GM12878 (cell line): ENCODE measurements around the gene MFSD12. TPM values are rescaled to one million over a fixed set of nuclear protein-coding genes. Genes with fewer than 3 reads are reported as not detected.

ENCODE experiments used
- ATAC-seq: fragments of 200-7000 bp; cut with Tn5 transposase; 3 replicates; pipeline ENCODE4 v1.9.1; 2020; ENCODE audit warnings: mild to moderate bottlenecking, moderate library complexity
- BruUV-seq: library from RNA; stranded (reverse); fragments of 400-500 nt; replicated peaks from 2 replicates; lab custom pipeline; 2021; lab: Mats Ljungman, UMichigan
- CTCF ChIA-PET: fragments of 300-600 bp; sonication (Branson Sonifier 250); formaldehyde crosslinking; extraction: SDS; loops from one replicate; lab custom pipeline; 2021; ENCODE audit warnings: inconsistent platforms; lab: Yijun Ruan, JAX
- POLR2A ChIA-PET: fragments of 350-600 bp; formaldehyde crosslinking; extraction: SDS; loops from one replicate; lab custom pipeline; 2021; ENCODE audit warnings: inconsistent platforms; lab: Charles Lee
- RAD21 ChIA-PET: fragments of 300-600 bp; sonication (Branson Sonifier 250); formaldehyde crosslinking; loops from one replicate; lab custom pipeline; 2023; ENCODE audit warnings: antibody characterized with exemption; ENCODE audit not compliant: unreplicated experiment; lab: Charles Lee
- SMC1A ChIA-PET: fragments of 300-600 bp; sonication (Branson Sonifier 250); formaldehyde crosslinking; loops from one replicate; lab custom pipeline; 2023; ENCODE audit not compliant: unreplicated experiment, uncharacterized antibody; lab: Charles Lee
- DNase-seq: peaks from one replicate; pipeline ENCODE4 v3.0.0-alpha.2; 2011; ENCODE audit warnings: low read depth, low spot score
- FAIRE-seq: peaks from 3 replicates; lab custom pipeline; 2011; peaks lifted over from hg19 to GRCh38; lab: Jason Lieb, UNC
- H2AFZ ChIP-seq: 2 replicates; pipeline ENCODE4 v1.6.0; 2011; ENCODE audit warnings: low read depth, low read length, control low read depth; ENCODE audit not compliant: control insufficient read depth
- H3K27ac ChIP-seq: 2 replicates; pipeline ENCODE4 v1.5.1; 2011; ENCODE audit warnings: control low read depth; ENCODE audit not compliant: control insufficient read depth, insufficient read depth
- H3K27me3 ChIP-seq, 2 experiments: replicated peaks in 1 of 2; 2 replicates each; pipeline versions ENCODE4 v1.6.0 to v1.6.1; 2011; ENCODE audit warnings: low read length in 1 of 2; ENCODE audit not compliant: control insufficient read depth in 2 of 2, insufficient read depth in 2 of 2
- H3K36me3 ChIP-seq, 2 experiments: 2 replicates each; pipeline ENCODE4 v1.5.1; 2011; ENCODE audit warnings: low read length in 1 of 2; ENCODE audit not compliant: control insufficient read depth in 2 of 2, insufficient read depth in 2 of 2
- H3K4me1 ChIP-seq: 2 replicates; pipeline ENCODE4 v1.6.1; 2011; ENCODE audit warnings: mild to moderate bottlenecking, low read length, moderate library complexity, mixed read lengths; ENCODE audit not compliant: control insufficient read depth, insufficient read depth
- H3K4me2 ChIP-seq: 2 replicates; pipeline ENCODE4 v1.6.0; 2011; ENCODE audit warnings: control low read depth; ENCODE audit not compliant: control insufficient read depth, insufficient read depth
- H3K4me3 ChIP-seq: fragments of 200-600 bp; sonication (generic); 2 replicates; pipeline ENCODE4 v1.5.1; 2016
- H3K79me2 ChIP-seq: 2 replicates; pipeline ENCODE4 v1.6.0; 2011; ENCODE audit warnings: low read length; ENCODE audit not compliant: control insufficient read depth, insufficient read depth
- H3K9ac ChIP-seq: 2 replicates; pipeline ENCODE4 v1.8.0; 2011; ENCODE audit warnings: low read length, control low read depth, mixed read lengths; ENCODE audit not compliant: control insufficient read depth, insufficient read depth
- H3K9me3 ChIP-seq: replicated peaks from 3 replicates; pipeline ENCODE4 v1.5.1; 2011; ENCODE audit warnings: mild to moderate bottlenecking, low read length; ENCODE audit not compliant: control insufficient read depth, insufficient read depth
- H4K20me1 ChIP-seq: 2 replicates; pipeline ENCODE4 v1.6.0; 2011; ENCODE audit not compliant: control insufficient read depth, insufficient read depth
- BHLHE40 ChIP-seq, 2 experiments: fragments of 450-650 bp in 1 of 2; IDR thresholded peaks; 2 replicates each; pipeline ENCODE4 v1.6.1; 2011 to 2017; ENCODE audit warnings: low read depth in 2 of 2, borderline replicate concordance in 1 of 2, improper control_type of control experiment in 1 of 2, low read length in 1 of 2, mild to moderate bottlenecking in 1 of 2
- CHD2 ChIP-seq: IDR thresholded peaks from 2 replicates; pipeline ENCODE4 v1.6.1; 2011; ENCODE audit warnings: low read depth, low read length, improper control_type of control experiment, borderline replicate concordance
- ETV6 ChIP-seq, 2 experiments: fragments of 450-650 bp in 1 of 2; IDR thresholded peaks in 1 of 2; conservative IDR thresholded peaks in 1 of 2; 2 replicates each; pipeline ENCODE4 v1.6.1; 2014; ENCODE audit warnings: antibody characterized with exemption in 1 of 2, borderline replicate concordance in 1 of 2, low read depth in 1 of 2, mild to moderate bottlenecking in 1 of 2, moderate library complexity in 1 of 2
- HDAC2 ChIP-seq: fragments of 200-600 bp; sonication (generic); IDR thresholded peaks from 2 replicates; pipeline ENCODE4 v1.6.1; 2017
- IKZF2 ChIP-seq, 2 experiments: fragments of 450-650 bp; IDR thresholded peaks; 2 replicates each; pipeline ENCODE4 v1.6.1; 2017; ENCODE audit warnings: mild to moderate bottlenecking in 2 of 2, moderate library complexity in 2 of 2
- IRF4 ChIP-seq: IDR thresholded peaks from 2 replicates; pipeline ENCODE4 v1.6.1; 2011; ENCODE audit warnings: low read depth, low read length
- MXI1 ChIP-seq: fragments of 150-350 bp; IDR thresholded peaks from 2 replicates; pipeline ENCODE4 v1.6.1; 2011; ENCODE audit warnings: low read depth, mild to moderate bottlenecking, inconsistent platforms, low read length, improper control_type of control experiment
- RAD51 ChIP-seq: fragments of 450-650 bp; IDR thresholded peaks from 2 replicates; pipeline ENCODE4 v1.6.1; 2016; ENCODE audit warnings: moderate library complexity, mild to moderate bottlenecking, inconsistent platforms
- RELB ChIP-seq: fragments of 450-650 bp; IDR thresholded peaks from 2 replicates; pipeline ENCODE4 v1.6.1; 2017; ENCODE audit warnings: low read depth, mild to moderate bottlenecking, moderate library complexity
- SMAD5 ChIP-seq: IDR thresholded peaks from 2 replicates; pipeline ENCODE4 v1.6.1; 2016; ENCODE audit warnings: antibody characterized with exemption, low read depth
- ZNF384 ChIP-seq: IDR thresholded peaks from 2 replicates; pipeline ENCODE4 v1.6.1; 2012; ENCODE audit warnings: low read depth, mild to moderate bottlenecking, low read length, improper control_type of control experiment, borderline replicate concordance
- ZNF622 ChIP-seq: fragments of 450-650 bp; IDR thresholded peaks from 2 replicates; pipeline ENCODE4 v1.6.1; 2017; ENCODE audit warnings: mild to moderate bottlenecking, inconsistent platforms
- ZSCAN29 ChIP-seq: fragments of 450-650 bp; IDR thresholded peaks from 2 replicates; pipeline ENCODE4 v1.6.1; 2017; ENCODE audit warnings: mild to moderate bottlenecking, moderate library complexity
- WGBS: methylation state at CpG from one replicate; pipeline ENCODE4 v1.1.6; 2016; ENCODE audit warnings: low lambda C conversion rate; ENCODE audit not compliant: insufficient replicate concordance, insufficient coverage; ENCODE audit errors: missing lambda C conversion rate; 5-methylcytosine and 5-hydroxymethylcytosine counted together
- in situ Hi-C: fragments of 300-500 bp; cut with MboI; formaldehyde crosslinking; loops from 9 replicates; pipeline ENCODE4 v1.14.3; 2018; ENCODE audit warnings: mixed read lengths
- intact Hi-C: fragments of 100-400 bp; cut with micrococcal nuclease; formaldehyde crosslinking; loops from one replicate; pipeline ENCODE4 v1.14.2; 2022; ENCODE audit not compliant: unreplicated experiment
- polyA plus RNA-seq, 11 experiments: library from polyadenylated mRNA; depleted of rRNA in 4 of 11; unstranded in 6 of 11; stranded (reverse) in 5 of 11; fragments of >200 nt; fragmentation: Nextera tagmentation in 4 of 11; fragmentation: Illumina TruSeq in 1 of 11; extraction: Ambion mirVana in 4 of 11; extraction: Trizol in 1 of 11; gene quantifications; 1 replicate in 1 of 11; 2 replicates in 10 of 11; pipeline versions ENCODE4 v1.2.1 to v1.2.3, GENCODE V29; 2011 to 2016; ENCODE audit warnings: inconsistent platforms in 2 of 11, missing spikeins in 2 of 11, low read depth in 1 of 11
- total RNA-seq, 4 experiments: library from RNA; depleted of rRNA in 3 of 4; stranded (reverse); fragments of >200 nt in 3 of 4; fragmentation: Illumina TruSeq in 1 of 4; extraction: Trizol in 1 of 4; gene quantifications; 2 replicates each; pipeline versions ENCODE4 v1.2.1 to v1.2.3, GENCODE V29; 2013 to 2021
- TF ChIP-seq, protein P1 (sequence below): fragments of 450-650 bp; IDR thresholded peaks from 2 replicates; pipeline ENCODE4 v1.6.1; 2018; ENCODE audit warnings: borderline replicate concordance, mild to moderate bottlenecking; ENCODE audit not compliant: partially characterized antibody
- TF ChIP-seq, protein P2 (sequence below): fragments of 450-650 bp; IDR thresholded peaks from 2 replicates; pipeline ENCODE4 v1.6.1; 2017; ENCODE audit warnings: mild to moderate bottlenecking, moderate library complexity

The MFSD12 gene
- total and polyA plus RNA-seq, 10 of the 15 experiments (the other 5 are each of a cell fraction or from before 2014, with no cell fraction given), result 0.58 to 65.9 (median 16.8) TPM

DNA sequence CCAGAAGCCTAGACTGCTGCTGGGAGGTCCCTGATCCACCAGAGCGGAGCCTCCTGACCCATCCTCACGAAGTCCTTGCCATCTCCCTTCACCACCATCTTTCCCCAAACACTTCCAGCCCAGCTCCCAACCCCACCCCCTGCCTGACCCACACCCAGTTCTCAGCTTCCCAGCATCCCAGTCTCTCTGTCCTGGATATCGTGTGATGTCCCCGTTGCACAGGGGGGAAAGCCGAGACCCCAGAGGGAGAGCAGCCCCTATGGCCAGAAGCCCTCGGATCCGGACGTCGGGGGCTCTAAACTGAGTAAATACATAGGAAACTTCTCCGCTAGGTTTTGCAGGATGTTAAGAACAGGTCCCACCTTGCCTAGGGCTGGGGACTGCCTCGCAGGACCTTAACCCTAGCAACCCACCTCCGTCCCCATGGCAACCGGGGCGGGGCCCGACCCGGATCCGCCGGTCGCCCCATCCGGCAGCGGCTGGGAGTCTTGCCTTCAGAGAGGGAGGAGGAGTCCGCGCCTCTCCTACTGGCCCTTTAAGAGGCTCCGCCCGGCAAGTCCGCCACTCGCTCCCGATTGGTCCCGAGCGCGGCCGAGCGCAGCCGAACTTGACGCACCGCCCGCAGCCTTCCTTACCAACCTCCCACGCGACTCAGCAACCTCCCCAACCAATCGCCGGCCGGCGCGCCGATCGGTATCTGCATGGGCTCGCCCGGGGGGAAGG is 14.9 kb upstream of the MFSD12 start:
- Histone ChIP-seq H3K4me1 (peaks cover 3% of the 10 kb centered on the region), H3K27me3 (no peaks in the 10 kb centered on the region), H2AFZ (peak overlapping the region; percentile 76), H3K4me2 (peak overlapping the region; percentile 98), H4K20me1 (no peaks in the 10 kb centered on the region), H3K9me3 (no peaks in the 10 kb centered on the region), H3K36me3 (no peaks in the 10 kb centered on the region; a peak in 2 of 4 replicates), H3K9ac (peak overlapping the region; percentile 36), H3K4me3 (peak overlapping the region; percentile 85), H3K79me2 (peaks cover 3% of the 10 kb centered on the region), H3K27ac (no peak overlapping the region)
- CTCF ChIA-PET, result interaction anchor here (0.7 to 0.9 kb wide), 2 partner anchors 9 to 13 kb away, joined by 3 to 4 read pairs; no protein-coding TSS in a partner anchor
- WGBS, result 6% methylated on average over 29 of the region's 48 CpGs
- POLR2A ChIA-PET, result no interaction called here
- peak; percentile 97 for ATAC-seq
- RAD21 ChIA-PET, result no interaction called here
- BruUV-seq, result no TSS peak
- intact Hi-C loops, result loop anchor here (5.0 kb wide), 1 partner anchor 35 kb away; the partner anchor contains the start of gene TBXA2R
- SMC1A ChIA-PET, result interaction anchor here (0.7 kb wide), 1 partner anchor 11 kb away, joined by 3 read pairs; no protein-coding TSS in a partner anchor
- peak; percentile 97 for DNase-seq
- FAIRE-seq, result peak; percentile 99
- in situ Hi-C loops, result no loop called here
- no peak for TF ChIP-seq HDAC2
- no peak for TF ChIP-seq ZSCAN29
- no peak for TF ChIP-seq IKZF2 (IDR thresholded peaks at IDR 0.05)
- TF ChIP-seq RAD51, result no peak
- TF ChIP-seq ETV6 (conservative IDR thresholded peaks at IDR 0.05 in 1 of 2, IDR thresholded peaks at IDR 0.05 in 1 of 2; ENCODE audit: borderline replicate concordance in 1 of 2, low read depth in 1 of 2), result no peak
- no peak for TF ChIP-seq IRF4
- TF ChIP-seq, protein P1, sequence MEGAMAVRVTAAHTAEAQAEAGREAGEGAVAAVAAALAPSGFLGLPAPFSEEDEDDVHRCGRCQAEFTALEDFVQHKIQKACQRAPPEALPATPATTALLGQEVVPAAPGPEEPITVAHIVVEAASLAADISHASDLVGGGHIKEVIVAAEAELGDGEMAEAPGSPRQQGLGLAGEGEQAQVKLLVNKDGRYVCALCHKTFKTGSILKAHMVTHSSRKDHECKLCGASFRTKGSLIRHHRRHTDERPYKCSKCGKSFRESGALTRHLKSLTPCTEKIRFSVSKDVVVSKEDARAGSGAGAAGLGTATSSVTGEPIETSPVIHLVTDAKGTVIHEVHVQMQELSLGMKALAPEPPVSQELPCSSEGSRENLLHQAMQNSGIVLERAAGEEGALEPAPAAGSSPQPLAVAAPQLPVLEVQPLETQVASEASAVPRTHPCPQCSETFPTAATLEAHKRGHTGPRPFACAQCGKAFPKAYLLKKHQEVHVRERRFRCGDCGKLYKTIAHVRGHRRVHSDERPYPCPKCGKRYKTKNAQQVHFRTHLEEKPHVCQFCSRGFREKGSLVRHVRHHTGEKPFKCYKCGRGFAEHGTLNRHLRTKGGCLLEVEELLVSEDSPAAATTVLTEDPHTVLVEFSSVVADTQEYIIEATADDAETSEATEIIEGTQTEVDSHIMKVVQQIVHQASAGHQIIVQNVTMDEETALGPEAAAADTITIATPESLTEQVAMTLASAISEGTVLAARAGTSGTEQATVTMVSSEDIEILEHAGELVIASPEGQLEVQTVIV, result peak; percentile 52
- peak; percentile 50; the same call in 1 of the 2 replicates for TF ChIP-seq ZNF622
- no peak for TF ChIP-seq ZNF384
- no peak for TF ChIP-seq SMAD5
- TF ChIP-seq, protein P2, sequence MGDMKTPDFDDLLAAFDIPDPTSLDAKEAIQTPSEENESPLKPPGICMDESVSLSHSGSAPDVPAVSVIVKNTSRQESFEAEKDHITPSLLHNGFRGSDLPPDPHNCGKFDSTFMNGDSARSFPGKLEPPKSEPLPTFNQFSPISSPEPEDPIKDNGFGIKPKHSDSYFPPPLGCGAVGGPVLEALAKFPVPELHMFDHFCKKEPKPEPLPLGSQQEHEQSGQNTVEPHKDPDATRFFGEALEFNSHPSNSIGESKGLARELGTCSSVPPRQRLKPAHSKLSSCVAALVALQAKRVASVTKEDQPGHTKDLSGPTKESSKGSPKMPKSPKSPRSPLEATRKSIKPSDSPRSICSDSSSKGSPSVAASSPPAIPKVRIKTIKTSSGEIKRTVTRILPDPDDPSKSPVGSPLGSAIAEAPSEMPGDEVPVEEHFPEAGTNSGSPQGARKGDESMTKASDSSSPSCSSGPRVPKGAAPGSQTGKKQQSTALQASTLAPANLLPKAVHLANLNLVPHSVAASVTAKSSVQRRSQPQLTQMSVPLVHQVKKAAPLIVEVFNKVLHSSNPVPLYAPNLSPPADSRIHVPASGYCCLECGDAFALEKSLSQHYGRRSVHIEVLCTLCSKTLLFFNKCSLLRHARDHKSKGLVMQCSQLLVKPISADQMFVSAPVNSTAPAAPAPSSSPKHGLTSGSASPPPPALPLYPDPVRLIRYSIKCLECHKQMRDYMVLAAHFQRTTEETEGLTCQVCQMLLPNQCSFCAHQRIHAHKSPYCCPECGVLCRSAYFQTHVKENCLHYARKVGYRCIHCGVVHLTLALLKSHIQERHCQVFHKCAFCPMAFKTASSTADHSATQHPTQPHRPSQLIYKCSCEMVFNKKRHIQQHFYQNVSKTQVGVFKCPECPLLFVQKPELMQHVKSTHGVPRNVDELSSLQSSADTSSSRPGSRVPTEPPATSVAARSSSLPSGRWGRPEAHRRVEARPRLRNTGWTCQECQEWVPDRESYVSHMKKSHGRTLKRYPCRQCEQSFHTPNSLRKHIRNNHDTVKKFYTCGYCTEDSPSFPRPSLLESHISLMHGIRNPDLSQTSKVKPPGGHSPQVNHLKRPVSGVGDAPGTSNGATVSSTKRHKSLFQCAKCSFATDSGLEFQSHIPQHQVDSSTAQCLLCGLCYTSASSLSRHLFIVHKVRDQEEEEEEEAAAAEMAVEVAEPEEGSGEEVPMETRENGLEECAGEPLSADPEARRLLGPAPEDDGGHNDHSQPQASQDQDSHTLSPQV, result no peak
- TF ChIP-seq RELB, result peak; percentile 81
- peak; percentile 78 for TF ChIP-seq MXI1
- peak; percentile 41 to 73; a peak in 3 of 4 replicates for TF ChIP-seq BHLHE40 (IDR thresholded peaks at IDR 0.05; ENCODE audit: borderline replicate concordance in 1 of 2, low read depth in 2 of 2, low read length in 1 of 2)
- TF ChIP-seq CHD2, result peak; percentile 82
